HEK293 (cell line): ENCODE data around the gene SNRPB2.

ENCODE experiments used
- OVOL3 ChIP-seq: fragments of 450-650 bp; formaldehyde crosslinking; IDR thresholded peaks from 2 replicates; pipeline ENCODE4 v1.5.1; 2016; ENCODE audit warnings: missing biosample characterization, missing genetic modification characterization
- REPIN1 ChIP-seq: fragments of 450-650 bp; formaldehyde crosslinking; IDR thresholded peaks from 2 replicates; pipeline ENCODE4 v1.5.1; 2017; ENCODE audit warnings: missing biosample characterization, missing genetic modification characterization, low read depth
- SP7 ChIP-seq: fragments of 450-650 bp; formaldehyde crosslinking; IDR thresholded peaks from 2 replicates; pipeline ENCODE4 v1.5.1; 2016; ENCODE audit warnings: missing biosample characterization, missing genetic modification characterization
- TRIM28 ChIP-seq: IDR thresholded peaks from 2 replicates; pipeline ENCODE4 v1.6.1; 2011; ENCODE audit warnings: low read length, control low read depth, borderline replicate concordance
- ZBTB1 ChIP-seq: fragments of 450-650 bp; formaldehyde crosslinking; IDR thresholded peaks from 2 replicates; pipeline ENCODE4 v1.5.1; 2016; ENCODE audit warnings: missing biosample characterization, missing genetic modification characterization
- ZNF184 ChIP-seq: fragments of 450-650 bp; IDR thresholded peaks from 2 replicates; pipeline ENCODE4 v1.5.1; 2018; ENCODE audit warnings: missing biosample characterization, mild to moderate bottlenecking, missing genetic modification characterization
- ZNF302 ChIP-seq: fragments of 450-650 bp; formaldehyde crosslinking; IDR thresholded peaks from 2 replicates; pipeline ENCODE4 v1.5.1; 2016; ENCODE audit warnings: missing biosample characterization, missing genetic modification characterization, low read depth
- ZSCAN30 ChIP-seq: fragments of 450-650 bp; IDR thresholded peaks from 2 replicates; pipeline ENCODE4 v1.5.1; 2018; ENCODE audit warnings: missing biosample characterization, mild to moderate bottlenecking, missing genetic modification characterization, moderate library complexity
- TF ChIP-seq, protein P1 (sequence below): fragments of 450-650 bp; formaldehyde crosslinking; IDR thresholded peaks from 2 replicates; pipeline ENCODE4 v1.5.1; 2016; ENCODE audit warnings: missing biosample characterization, missing genetic modification characterization
- TF ChIP-seq, protein P2 (sequence below): fragments of 450-650 bp; formaldehyde crosslinking; IDR thresholded peaks from 2 replicates; pipeline ENCODE4 v1.5.1; 2016; ENCODE audit warnings: missing biosample characterization, missing genetic modification characterization
- TF ChIP-seq, protein P3 (sequence below): fragments of 450-650 bp; formaldehyde crosslinking; IDR thresholded peaks from 2 replicates; pipeline ENCODE4 v1.5.1; 2016; ENCODE audit warnings: missing biosample characterization, missing genetic modification characterization, low read depth
- TF ChIP-seq, protein P4 (sequence below): fragments of 450-650 bp; formaldehyde crosslinking; IDR thresholded peaks from 2 replicates; pipeline ENCODE4 v1.5.1; 2016; ENCODE audit warnings: missing biosample characterization, missing genetic modification characterization

DNA sequence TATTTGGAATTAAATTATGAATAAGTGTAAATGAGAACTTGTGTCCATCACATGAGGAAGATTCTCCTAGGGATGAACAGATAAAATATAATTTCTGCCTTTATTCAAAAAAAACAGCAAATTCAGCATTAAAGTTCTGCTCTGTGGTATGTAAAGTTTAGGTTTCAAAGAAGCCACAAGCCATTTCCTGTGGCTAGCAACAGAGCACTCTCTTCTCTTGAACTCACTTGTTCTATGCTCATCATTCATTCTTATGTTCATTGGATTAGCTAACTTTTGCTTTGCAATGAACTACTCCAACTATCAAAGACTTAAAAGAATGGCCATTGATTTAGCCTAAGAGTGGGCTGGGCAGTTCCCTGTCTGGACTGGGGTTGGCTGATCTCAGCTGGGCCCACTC is 20.8 kb upstream of the SNRPB2 start:
- TF ChIP-seq, protein P1, sequence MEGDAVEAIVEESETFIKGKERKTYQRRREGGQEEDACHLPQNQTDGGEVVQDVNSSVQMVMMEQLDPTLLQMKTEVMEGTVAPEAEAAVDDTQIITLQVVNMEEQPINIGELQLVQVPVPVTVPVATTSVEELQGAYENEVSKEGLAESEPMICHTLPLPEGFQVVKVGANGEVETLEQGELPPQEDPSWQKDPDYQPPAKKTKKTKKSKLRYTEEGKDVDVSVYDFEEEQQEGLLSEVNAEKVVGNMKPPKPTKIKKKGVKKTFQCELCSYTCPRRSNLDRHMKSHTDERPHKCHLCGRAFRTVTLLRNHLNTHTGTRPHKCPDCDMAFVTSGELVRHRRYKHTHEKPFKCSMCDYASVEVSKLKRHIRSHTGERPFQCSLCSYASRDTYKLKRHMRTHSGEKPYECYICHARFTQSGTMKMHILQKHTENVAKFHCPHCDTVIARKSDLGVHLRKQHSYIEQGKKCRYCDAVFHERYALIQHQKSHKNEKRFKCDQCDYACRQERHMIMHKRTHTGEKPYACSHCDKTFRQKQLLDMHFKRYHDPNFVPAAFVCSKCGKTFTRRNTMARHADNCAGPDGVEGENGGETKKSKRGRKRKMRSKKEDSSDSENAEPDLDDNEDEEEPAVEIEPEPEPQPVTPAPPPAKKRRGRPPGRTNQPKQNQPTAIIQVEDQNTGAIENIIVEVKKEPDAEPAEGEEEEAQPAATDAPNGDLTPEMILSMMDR (tag by site-specific recombination): no peak
- TF ChIP-seq ZBTB1 (tag by site-specific recombination) (no peak), REPIN1 (no peak), ZNF302 (no peak), SP7 (tag by site-specific recombination) (no peak), ZNF184 (no peak), TRIM28 (no peak), ZSCAN30 (tag by site-specific recombination) (no peak), OVOL3 (tag by site-specific recombination) (no peak)
- TF ChIP-seq, protein P2, sequence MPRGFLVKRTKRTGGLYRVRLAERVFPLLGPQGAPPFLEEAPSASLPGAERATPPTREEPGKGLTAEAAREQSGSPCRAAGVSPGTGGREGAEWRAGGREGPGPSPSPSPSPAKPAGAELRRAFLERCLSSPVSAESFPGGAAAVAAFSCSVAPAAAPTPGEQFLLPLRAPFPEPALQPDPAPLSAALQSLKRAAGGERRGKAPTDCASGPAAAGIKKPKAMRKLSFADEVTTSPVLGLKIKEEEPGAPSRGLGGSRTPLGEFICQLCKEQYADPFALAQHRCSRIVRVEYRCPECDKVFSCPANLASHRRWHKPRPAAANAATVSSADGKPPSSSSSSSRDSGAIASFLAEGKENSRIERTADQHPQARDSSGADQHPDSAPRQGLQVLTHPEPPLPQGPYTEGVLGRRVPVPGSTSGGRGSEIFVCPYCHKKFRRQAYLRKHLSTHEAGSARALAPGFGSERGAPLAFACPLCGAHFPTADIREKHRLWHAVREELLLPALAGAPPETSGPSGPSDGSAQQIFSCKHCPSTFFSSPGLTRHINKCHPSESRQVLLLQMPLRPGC (tag by site-specific recombination): no peak
- TF ChIP-seq, protein P3, sequence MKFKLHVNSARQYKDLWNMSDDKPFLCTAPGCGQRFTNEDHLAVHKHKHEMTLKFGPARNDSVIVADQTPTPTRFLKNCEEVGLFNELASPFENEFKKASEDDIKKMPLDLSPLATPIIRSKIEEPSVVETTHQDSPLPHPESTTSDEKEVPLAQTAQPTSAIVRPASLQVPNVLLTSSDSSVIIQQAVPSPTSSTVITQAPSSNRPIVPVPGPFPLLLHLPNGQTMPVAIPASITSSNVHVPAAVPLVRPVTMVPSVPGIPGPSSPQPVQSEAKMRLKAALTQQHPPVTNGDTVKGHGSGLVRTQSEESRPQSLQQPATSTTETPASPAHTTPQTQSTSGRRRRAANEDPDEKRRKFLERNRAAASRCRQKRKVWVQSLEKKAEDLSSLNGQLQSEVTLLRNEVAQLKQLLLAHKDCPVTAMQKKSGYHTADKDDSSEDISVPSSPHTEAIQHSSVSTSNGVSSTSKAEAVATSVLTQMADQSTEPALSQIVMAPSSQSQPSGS (tag by site-specific recombination): no peak
- TF ChIP-seq, protein P4, sequence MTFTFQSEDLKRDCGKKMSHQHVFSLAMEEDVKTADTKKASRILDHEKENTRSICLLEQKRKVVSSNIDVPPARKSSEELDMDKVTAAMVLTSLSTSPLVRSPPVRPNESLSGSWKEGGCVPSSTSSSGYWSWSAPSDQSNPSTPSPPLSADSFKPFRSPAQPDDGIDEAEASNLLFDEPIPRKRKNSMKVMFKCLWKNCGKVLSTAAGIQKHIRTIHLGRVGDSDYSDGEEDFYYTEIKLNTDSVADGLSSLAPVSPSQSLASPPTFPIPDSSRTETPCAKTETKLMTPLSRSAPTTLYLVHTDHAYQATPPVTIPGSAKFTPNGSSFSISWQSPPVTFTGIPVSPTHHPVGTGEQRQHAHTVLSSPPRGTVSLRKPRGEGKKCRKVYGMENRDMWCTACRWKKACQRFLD: no peak
